MM.1S (cell line): ENCODE measurements around the gene SDK1.

Experiments
- DNase-seq: peaks from one replicate; pipeline ENCODE4 v3.0.0-alpha.2; 2015
- H2AFZ ChIP-seq: fragments of 300-600 bp; sonication (generic); 2 replicates; pipeline ENCODE4 v1.6.0; 2016; ENCODE audit warnings: antibody characterized with exemption, low read length
- H3F3A ChIP-seq: fragments of 300-600 bp; sonication (generic); 2 replicates; pipeline ENCODE4 v1.6.1; 2016; ENCODE audit warnings: mild to moderate bottlenecking, antibody characterized with exemption, low read length, moderate library complexity, mixed read lengths; ENCODE audit not compliant: insufficient read depth
- H3K27ac ChIP-seq: fragments of 300-600 bp; sonication (generic); 2 replicates; pipeline ENCODE4 v1.5.1; 2016; ENCODE audit warnings: mild to moderate bottlenecking, low read length
- H3K27me3 ChIP-seq: fragments of 300-600 bp; sonication (generic); replicated peaks from 2 replicates; pipeline ENCODE4 v1.6.0; 2016; ENCODE audit warnings: low read length; ENCODE audit not compliant: insufficient read depth
- H3K36me3 ChIP-seq: fragments of 300-600 bp; sonication (generic); replicated peaks from 2 replicates; pipeline ENCODE4 v1.6.1; 2016; ENCODE audit warnings: mild to moderate bottlenecking, low read length, mixed read lengths; ENCODE audit not compliant: insufficient read depth
- H3K4me1 ChIP-seq: fragments of 300-600 bp; sonication (generic); 2 replicates; pipeline ENCODE4 v1.6.1; 2016; ENCODE audit warnings: low read length, mixed read lengths
- H3K4me2 ChIP-seq: fragments of 300-600 bp; sonication (generic); 2 replicates; pipeline ENCODE4 v1.6.0; 2016; ENCODE audit warnings: low read depth, low read length
- H3K4me3 ChIP-seq: fragments of 300-600 bp; sonication (generic); 2 replicates; pipeline ENCODE4 v1.5.1; 2016; ENCODE audit warnings: low read length, mixed read lengths
- H3K79me2 ChIP-seq: fragments of 300-600 bp; sonication (generic); 2 replicates; pipeline ENCODE4 v1.6.1; 2016; ENCODE audit warnings: mixed run types, low read length, mixed read lengths
- H3K9ac ChIP-seq: fragments of 300-600 bp; sonication (generic); 2 replicates; pipeline ENCODE4 v1.6.1; 2016; ENCODE audit warnings: low read length, mixed read lengths
- H3K9me2 ChIP-seq: fragments of 300-600 bp; sonication (generic); replicated peaks from 2 replicates; pipeline ENCODE4 v1.6.1; 2016; ENCODE audit warnings: mild to moderate bottlenecking, low read length, mixed read lengths; ENCODE audit not compliant: insufficient read depth
- H3K9me3 ChIP-seq: fragments of 300-600 bp; sonication (generic); replicated peaks from 2 replicates; pipeline ENCODE4 v1.6.1; 2016; ENCODE audit warnings: mild to moderate bottlenecking, low read length, mixed read lengths; ENCODE audit not compliant: insufficient read depth
- H4K20me1 ChIP-seq: fragments of 300-600 bp; sonication (generic); 2 replicates; pipeline ENCODE4 v1.6.1; 2016; ENCODE audit warnings: mild to moderate bottlenecking, low read length, moderate library complexity, mixed read lengths; ENCODE audit not compliant: insufficient read depth
- EZH2 ChIP-seq: fragments of 300-600 bp; sonication (generic); optimal IDR thresholded peaks from 2 replicates; pipeline ENCODE3; 2017; ENCODE audit warnings: low read depth, mild to moderate bottlenecking, antibody characterized with exemption, low read length, mixed read lengths
- EZH2phosphoT487 ChIP-seq: fragments of 300-600 bp; sonication (generic); IDR thresholded peaks from 2 replicates; pipeline ENCODE4 v1.6.1; 2018; ENCODE audit warnings: antibody characterized with exemption, low read length
- TF ChIP-seq, protein P1 (sequence below): fragments of 300-600 bp; sonication (generic); IDR thresholded peaks from 2 replicates; pipeline ENCODE4 v1.5.1; 2016; ENCODE audit warnings: antibody characterized with exemption, low read length, mixed read lengths

SDK1 gene

DNA sequence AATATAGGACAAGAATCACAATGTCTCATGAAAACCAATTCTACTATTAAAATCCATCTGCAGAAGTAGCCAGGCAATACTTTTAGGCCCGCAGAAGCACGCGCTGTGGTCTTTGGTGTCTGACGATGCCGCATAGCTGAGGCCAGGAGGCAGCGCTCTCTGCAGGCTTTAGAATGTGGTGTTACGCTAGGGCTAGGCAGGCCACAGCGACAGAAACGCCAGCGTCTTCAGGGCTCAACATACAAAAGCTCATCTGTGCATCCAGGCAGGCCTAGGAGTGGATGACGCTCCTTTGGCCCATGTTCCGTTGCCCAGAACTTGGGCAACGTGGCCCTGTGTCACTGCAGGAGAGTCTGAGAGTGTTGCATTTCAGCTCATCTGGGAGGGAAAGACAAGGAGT, 779.9 kb downstream of the SDK1 start:
- Histone ChIP-seq H3F3A (no peaks in the 10 kb centered on the region), H3K4me2 (no peak overlapping the region)

DNA sequence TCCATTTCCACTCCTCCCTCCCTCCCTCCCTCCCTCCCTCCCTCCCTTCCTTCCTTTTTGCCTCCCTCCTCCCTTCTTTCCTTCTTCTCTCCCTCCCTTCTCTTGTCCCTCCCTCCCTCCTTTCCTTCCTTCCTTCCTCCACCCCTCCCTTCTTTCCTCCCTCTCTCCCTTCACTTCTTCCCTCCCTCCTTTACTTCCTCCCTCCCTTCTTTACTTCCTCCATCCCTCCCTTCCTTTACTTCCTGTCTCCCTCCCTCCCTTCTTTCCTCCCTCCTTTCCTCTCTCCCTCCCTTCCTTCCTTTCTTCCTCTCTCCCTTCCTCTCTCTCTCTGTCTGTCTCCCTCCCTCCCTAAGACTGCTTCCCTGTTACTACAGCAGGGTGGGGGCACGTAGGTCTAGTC, 782.5 kb downstream of the SDK1 start:
- Histone ChIP-seq H3K79me2 (no peaks in the 10 kb centered on the region), H3K9ac (no peak overlapping the region)

More for the DNA sequence above, 779.9 kb downstream of the SDK1 start:
- no peak for TF ChIP-seq EZH2
- TF ChIP-seq EZH2phosphoT487, result no peak
- TF ChIP-seq, protein P1, sequence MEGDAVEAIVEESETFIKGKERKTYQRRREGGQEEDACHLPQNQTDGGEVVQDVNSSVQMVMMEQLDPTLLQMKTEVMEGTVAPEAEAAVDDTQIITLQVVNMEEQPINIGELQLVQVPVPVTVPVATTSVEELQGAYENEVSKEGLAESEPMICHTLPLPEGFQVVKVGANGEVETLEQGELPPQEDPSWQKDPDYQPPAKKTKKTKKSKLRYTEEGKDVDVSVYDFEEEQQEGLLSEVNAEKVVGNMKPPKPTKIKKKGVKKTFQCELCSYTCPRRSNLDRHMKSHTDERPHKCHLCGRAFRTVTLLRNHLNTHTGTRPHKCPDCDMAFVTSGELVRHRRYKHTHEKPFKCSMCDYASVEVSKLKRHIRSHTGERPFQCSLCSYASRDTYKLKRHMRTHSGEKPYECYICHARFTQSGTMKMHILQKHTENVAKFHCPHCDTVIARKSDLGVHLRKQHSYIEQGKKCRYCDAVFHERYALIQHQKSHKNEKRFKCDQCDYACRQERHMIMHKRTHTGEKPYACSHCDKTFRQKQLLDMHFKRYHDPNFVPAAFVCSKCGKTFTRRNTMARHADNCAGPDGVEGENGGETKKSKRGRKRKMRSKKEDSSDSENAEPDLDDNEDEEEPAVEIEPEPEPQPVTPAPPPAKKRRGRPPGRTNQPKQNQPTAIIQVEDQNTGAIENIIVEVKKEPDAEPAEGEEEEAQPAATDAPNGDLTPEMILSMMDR, result no peak
- Histone ChIP-seq H3K4me1 (no peaks in the 10 kb centered on the region), H3K9ac (no peak overlapping the region), H3K9me3 (no peaks in the 10 kb centered on the region), H3K27ac (no peak overlapping the region), H3K79me2 (no peaks in the 10 kb centered on the region), H3K27me3 (no peaks in the 10 kb centered on the region), H2AFZ (no peak overlapping the region), H3K9me2 (no peaks in the 10 kb centered on the region), H3K4me3 (no peak overlapping the region), H4K20me1 (no peaks in the 10 kb centered on the region), H3K36me3 (no peaks in the 10 kb centered on the region)
- no peak for DNase-seq

DNA sequence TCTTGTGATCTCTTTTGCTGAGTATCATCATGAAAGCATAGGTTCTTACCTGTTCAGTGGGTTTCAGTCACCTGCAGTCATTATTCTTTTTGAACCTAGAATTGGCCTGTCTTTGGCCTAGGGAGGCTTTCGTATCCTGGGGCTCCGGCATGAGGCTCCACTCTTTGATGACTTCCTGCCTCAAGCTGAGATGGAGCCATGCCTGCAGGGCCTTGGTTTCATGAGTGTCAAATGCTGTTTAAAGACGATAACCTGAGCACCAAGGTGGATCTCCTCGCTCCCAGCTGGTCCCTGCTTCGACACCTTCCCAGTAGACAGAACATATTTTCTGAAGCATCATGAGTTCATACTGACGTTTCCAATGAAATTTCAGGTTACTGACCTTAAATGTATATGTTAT, 783.2 kb downstream of the SDK1 start:
- H3F3A ChIP-seq, result no peaks in the 10 kb centered on the region
- H3K27ac ChIP-seq, result no peak overlapping the region
- no peak overlapping the region for H3K4me3 ChIP-seq
- H3K4me2 ChIP-seq, result no peak overlapping the region
- no peaks in the 10 kb centered on the region for H3K36me3 ChIP-seq
- H3K79me2 ChIP-seq, result no peaks in the 10 kb centered on the region
- TF ChIP-seq, protein P1, result no peak
- no peak for TF ChIP-seq EZH2phosphoT487
- no peak for TF ChIP-seq EZH2
- H4K20me1 ChIP-seq, result no peaks in the 10 kb centered on the region
- no peaks in the 10 kb centered on the region for H3K27me3 ChIP-seq
- no peak overlapping the region for H3K9ac ChIP-seq
- H3K9me3 ChIP-seq, result no peaks in the 10 kb centered on the region
- no peaks in the 10 kb centered on the region for H3K4me1 ChIP-seq
- H3K9me2 ChIP-seq, result no peaks in the 10 kb centered on the region
- no peak for DNase-seq
- no peak overlapping the region for H2AFZ ChIP-seq

More for the DNA sequence above, 782.5 kb downstream of the SDK1 start:
- Histone ChIP-seq H3K4me2 (no peak overlapping the region), H3K9me3 (no peaks in the 10 kb centered on the region), H3K4me3 (no peak overlapping the region), H3K4me1 (no peaks in the 10 kb centered on the region), H3K27ac (no peak overlapping the region), H4K20me1 (no peaks in the 10 kb centered on the region), H3K9me2 (no peaks in the 10 kb centered on the region), H2AFZ (no peak overlapping the region), H3K36me3 (no peaks in the 10 kb centered on the region), H3F3A (no peaks in the 10 kb centered on the region), H3K27me3 (no peaks in the 10 kb centered on the region)
- DNase-seq, result no peak
- TF ChIP-seq EZH2 (no peak), EZH2phosphoT487 (no peak)
- TF ChIP-seq, protein P1, result no peak
